Hematopoietic multipotent progenitor cell (in vitro differentiated cells): ENCODE data around the gene SHTN1. TPM values are rescaled to one million over a fixed set of nuclear protein-coding genes. Genes with fewer than 3 reads are reported as not detected.

Experiments used
- DNase-seq, 3 donors: peaks; one replicate each; pipeline ENCODE4 v3.0.0-alpha.2; 2011 to 2015; ENCODE audit warnings: low read depth in 2 of 3, low spot score in 2 of 3
- small RNA-seq: library from RNA; depleted of rRNA; stranded (forward); fragments of <200 nt; gene quantifications from one replicate; pipeline ENCODE3, GENCODE V24; 2012
- total RNA-seq: library from RNA; depleted of rRNA; stranded (reverse); fragments of >200 nt; gene quantifications from one replicate; pipeline ENCODE4 v1.2.3, GENCODE V29; 2012

The SHTN1 gene
- total RNA-seq, 1 donor: 0.54 TPM

DNA sequence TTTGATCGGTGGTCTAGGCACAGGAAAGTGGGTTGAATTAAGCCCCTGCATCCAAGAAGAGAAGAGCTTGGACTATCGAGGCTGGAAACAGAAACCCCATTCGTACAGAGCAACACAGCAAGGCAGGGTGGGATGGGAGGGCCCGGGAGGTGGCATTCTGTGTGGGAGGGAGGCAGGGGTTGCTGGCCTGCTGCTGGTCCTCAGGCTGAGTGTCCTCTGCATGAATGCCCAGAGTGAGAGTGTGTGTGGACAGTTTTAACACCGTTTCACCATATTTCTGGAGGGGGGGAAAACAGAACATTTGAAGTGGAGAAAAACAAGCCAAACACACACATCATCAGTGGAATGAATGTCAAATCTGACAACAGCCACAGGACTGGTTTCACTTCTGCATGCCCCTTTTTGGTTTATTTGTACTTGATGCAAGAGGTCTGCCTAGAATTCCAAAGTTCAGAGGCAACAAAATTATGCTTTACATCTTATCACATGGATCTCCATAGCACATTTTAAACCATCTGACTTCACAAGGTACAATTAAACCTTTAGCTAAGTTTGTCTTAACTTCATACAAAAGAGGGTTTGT, 166.8 kb downstream of the SHTN1 start:
- DNase-seq: no peak

DNA sequence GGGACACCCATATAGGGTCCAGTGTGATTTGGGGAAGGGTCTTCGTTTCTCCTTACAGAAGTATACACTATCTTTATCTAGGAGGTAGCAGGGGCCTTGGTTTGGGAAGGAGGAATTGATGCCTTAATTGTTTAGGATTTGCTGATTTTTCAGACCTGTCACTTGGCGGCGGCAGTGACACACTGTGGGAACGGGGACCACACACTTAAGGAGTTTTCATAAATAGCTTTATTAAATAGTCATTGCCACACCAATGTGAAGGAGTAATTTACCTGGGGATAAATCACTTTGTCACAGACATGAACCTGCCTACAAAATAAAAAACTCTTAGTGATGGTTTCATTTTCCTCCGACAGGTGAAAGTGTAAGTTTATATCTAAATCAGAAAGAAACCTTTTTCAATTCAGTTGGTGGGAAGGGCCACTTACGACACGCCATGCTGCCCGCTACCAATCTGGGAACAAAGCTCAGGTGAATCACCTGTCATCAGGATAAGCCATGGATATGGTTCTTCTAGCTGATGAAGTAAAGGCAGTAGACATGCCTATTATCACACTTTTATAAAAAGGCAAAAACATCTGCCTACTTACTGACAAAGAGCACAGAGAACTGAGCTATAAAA, 168.0 kb downstream of the SHTN1 start:
- DNase-seq: no peak

DNA sequence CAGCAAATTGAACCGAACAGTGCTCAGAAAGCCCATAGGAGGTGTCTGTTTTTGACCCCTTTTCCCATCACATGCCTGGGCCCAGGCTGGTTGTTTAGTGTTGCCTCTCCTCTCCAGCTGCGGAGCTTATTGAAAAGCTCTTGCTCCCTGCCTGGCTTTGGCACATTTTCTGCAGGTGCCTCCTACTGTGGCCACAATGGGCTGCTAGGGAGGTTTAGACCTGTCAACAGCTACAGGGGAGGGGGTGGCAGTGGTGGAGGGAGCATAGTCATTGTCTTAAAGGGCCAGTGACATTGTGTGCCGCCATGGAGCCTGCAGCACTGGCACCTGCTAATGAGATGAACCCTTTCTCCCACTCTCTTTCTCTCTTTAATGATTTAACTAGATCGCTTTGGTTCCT, 168.9 kb downstream of the SHTN1 start:
- no peak for DNase-seq

DNA sequence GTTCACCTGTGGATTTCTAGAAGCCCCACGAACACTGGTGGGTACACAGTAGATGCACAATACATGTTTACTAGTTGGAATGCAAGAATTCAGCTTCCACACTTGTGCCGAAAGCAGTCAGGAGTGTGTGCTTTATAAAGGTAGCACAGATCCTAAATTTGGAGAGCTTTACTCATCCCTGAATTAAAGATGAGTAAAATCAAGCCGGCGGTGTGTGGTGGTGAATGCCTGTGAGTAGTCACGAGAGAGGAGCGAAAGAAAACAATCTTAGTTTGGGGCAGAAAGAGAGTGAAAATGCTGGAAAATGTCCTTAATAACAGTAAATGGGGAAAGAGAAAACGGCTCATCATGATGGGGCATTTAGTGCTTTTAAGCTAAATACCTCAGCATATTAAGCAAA, 169.3 kb downstream of the SHTN1 start:
- no peak for DNase-seq

DNA sequence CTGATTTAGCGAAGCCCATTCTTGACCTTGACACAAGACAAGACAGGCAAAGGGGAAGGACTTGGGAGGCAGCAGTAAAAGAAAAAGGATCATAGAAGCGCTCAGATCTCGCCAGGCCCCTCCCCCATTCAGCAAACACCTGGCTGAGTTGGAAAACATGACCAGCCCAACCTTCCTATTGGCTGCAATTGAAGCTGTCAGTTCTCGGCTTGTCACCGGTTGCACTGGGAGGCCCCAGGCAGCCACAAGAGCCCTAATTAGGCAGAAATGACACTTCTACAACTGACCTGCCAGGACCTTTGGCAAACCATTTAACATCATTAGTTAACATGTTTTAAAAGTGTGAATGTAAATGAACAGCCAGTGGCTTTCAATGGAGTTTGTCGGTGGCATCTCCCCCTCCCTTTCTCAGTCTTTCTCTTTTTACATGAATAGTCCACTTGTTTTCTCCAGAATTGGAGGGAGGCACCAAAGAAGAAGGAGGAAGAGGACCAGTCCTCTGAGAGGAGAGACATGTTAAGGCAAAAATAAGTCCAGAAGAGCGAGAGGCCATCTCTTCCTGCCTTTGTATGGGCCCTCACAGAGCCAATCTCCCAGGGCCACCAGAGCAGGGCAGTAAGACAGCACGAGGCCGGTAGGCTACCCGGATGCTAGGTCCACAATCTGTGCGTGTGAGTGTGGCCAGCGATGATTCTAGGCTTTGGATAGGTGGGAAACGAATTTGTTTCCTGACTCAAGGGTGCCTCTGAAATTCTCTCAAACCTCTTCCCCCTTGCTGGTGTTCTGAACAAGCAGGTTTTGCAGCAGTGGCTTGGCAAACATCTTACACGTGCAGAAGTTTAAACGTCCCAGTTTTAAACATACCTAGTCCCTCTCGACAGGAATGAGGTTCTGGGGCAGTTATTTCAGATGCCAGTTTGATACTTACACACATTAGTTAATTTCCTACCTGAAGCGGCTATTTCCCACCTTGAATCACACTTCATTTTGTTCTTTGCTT, 170.7 kb downstream of the SHTN1 start:
- no peak for DNase-seq

DNA sequence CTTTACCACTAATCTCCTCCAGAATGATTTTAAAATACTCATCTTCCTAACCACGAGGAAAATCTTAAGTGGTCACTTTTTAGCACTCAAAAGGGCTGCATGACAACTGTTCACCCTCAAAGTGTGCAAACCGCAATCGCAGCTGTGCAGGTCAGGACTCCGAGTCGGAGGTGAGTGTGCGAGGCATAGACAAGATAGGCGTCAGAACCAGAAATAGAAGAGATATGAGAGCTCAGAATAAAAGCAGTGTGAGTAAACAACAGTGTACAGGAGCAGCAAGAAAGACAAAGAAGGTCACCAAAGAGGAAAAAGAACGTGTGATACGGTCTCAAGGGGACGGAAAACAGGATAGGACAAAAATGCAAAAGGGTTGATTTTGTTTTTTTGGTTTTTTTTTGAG, 173.2 kb downstream of the SHTN1 start:
- no peak for DNase-seq

Small RNA genes within 50 kb of the gene (small RNA-seq; reads per million reads assigned to genes)
- gene AC012308.1: not detected

Other genes with a start within 250 kb of the SHTN1 start
- 0.27 TPM for gene ENO4, start 155.7 kb downstream of the SHTN1 start, total RNA-seq
- under 0.01 TPM for gene VAX1, start 133.1 kb upstream of the SHTN1 start, total RNA-seq
- gene KCNK18, start 192.3 kb upstream of the SHTN1 start, total RNA-seq: not detected
- gene SLC18A2, start 235.9 kb upstream of the SHTN1 start, total RNA-seq: 13.2 TPM